OCI-LY3 (cell line): Measurements from ENCODE around the gene SLC9B2.

Experiments
- CTCF ChIP-seq: fragments of 200-600, 300-600 bp; sonication (generic); IDR thresholded peaks from 2 replicates; pipeline ENCODE4 v1.5.1; 2014; ENCODE audit warnings: antibody characterized with exemption, low read length, low read depth
- EZH2phosphoT487 ChIP-seq: fragments of 200-600 bp; shearing (Covaris generic); IDR thresholded peaks from 2 replicates; pipeline ENCODE4 v1.6.1; 2018; ENCODE audit warnings: antibody characterized with exemption, mixed run types, low read depth

DNA sequence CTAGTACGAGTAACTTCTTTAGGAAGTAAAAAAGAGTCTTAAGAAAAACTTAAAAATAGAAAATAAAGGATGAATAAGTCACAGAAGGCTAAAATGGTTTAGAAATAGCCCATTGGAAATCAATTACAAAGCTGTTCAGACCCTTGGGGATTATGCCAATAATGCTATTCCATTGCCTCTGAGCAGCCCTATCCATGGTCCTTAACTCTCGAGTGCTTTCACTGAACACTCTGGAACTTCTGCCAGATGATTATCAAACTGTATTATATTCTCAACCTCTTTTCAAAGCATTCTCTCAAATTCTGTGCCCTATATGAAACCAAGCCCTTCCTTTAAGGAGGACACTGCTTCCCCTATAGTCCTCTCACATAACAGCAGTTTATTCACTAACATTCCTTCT lies 74.0 kb downstream of the SLC9B2 start:
- TF ChIP-seq CTCF (no peak), EZH2phosphoT487 (no peak)
